ENCODE measurements around the gene AGXT2.

GRCh38 chr5:35045280-35045679 is 2.5 kb downstream of the AGXT2 start:
- TF ChIP-seq ZUFSP (CRISPR knock-in tag; IDR thresholded peaks at IDR 0.05; ENCODE audit: borderline replicate concordance) (no peak), EZH2 (conservative IDR thresholded peaks at IDR 0.05; ENCODE audit: low read depth, low read length) (no peak), SP140L (CRISPR knock-in tag; IDR thresholded peaks at IDR 0.05; ENCODE audit: borderline replicate concordance) (no peak), KAT8 (CRISPR knock-in tag; IDR thresholded peaks at IDR 0.05) (no peak), STAG1 (CRISPR knock-in tag; IDR thresholded peaks at IDR 0.05) (no peak), ZFAT (CRISPR knock-in tag; conservative IDR thresholded peaks at IDR 0.05) (no peak), ZZZ3 (CRISPR knock-in tag; IDR thresholded peaks at IDR 0.05; ENCODE audit: borderline replicate concordance) (no peak), ZSCAN29 (CRISPR knock-in tag; conservative IDR thresholded peaks at IDR 0.05) (no peak), FOXA3 (CRISPR knock-in tag; IDR thresholded peaks at IDR 0.05) (no peak), TEAD3 (CRISPR knock-in tag; optimal IDR thresholded peaks at IDR 0.05; ENCODE audit: borderline replicate concordance) (no peak)
